Nephron (organoid): ENCODE measurements around the gene EML1.

Source experiments
- H3K27ac Mint-ChIP-seq, 3 experiments: 2 replicates each; pipeline ENCODE4 v1.8.0; 2020; ENCODE audit warnings: mixed read lengths in 3 of 3, mild to moderate bottlenecking in 2 of 3, moderate library complexity in 1 of 3
- H3K27me3 Mint-ChIP-seq: 2 replicates; pipeline ENCODE4 v1.8.0; 2021; ENCODE audit warnings: low read depth, mild to moderate bottlenecking, moderate library complexity, mixed read lengths
- H3K36me3 Mint-ChIP-seq: 2 replicates; pipeline ENCODE4 v1.8.0; 2020; ENCODE audit warnings: low read depth, mixed read lengths
- H3K4me1 Mint-ChIP-seq: 2 replicates; pipeline ENCODE4 v1.8.0; 2020; ENCODE audit warnings: mixed read lengths
- H3K4me3 Mint-ChIP-seq, 3 experiments: 2 replicates each; pipeline ENCODE4 v1.8.0; 2020; ENCODE audit warnings: mild to moderate bottlenecking in 3 of 3, mixed read lengths in 3 of 3, moderate library complexity in 2 of 3
- H3K9me3 Mint-ChIP-seq: 2 replicates; pipeline ENCODE4 v1.8.0; 2020; ENCODE audit warnings: mixed read lengths
- CTCF ChIP-seq, 3 experiments: fragments of 200-600 bp; sonication (generic); IDR thresholded peaks; one replicate each; pipeline ENCODE4 v1.5.0; 2021; ENCODE audit warnings: antibody characterized with exemption in 3 of 3; ENCODE audit not compliant: unreplicated experiment in 3 of 3

The EML1 gene

GRCh38 chr14:99755629-99756603, 37.3 kb upstream of the EML1 start:
- Mint-ChIP-seq H3K27me3 (peaks cover 31% of the 10 kb centered on the region), H3K4me3 (peak overlapping the region in 1 of 3 experiments; percentile 23), H3K9me3 (no peaks in the 10 kb centered on the region)

GRCh38 chr14:99756796-99757195, 36.4 kb upstream of the EML1 start:
- Mint-ChIP-seq H3K4me1 (peaks cover 67% of the 10 kb centered on the region), H3K9me3 (peaks cover 2% of the 10 kb centered on the region), H3K27ac (no peak overlapping the region), H3K4me3 (no peak overlapping the region), H3K27me3 (peaks cover 26% of the 10 kb centered on the region), H3K36me3 (no peaks in the 10 kb centered on the region)
- TF ChIP-seq CTCF (IDR thresholded peaks at IDR 0.05; ENCODE audit: unreplicated experiment in 3 of 3): no peak

More at GRCh38 chr14:99755629-99756603, 37.3 kb upstream of the EML1 start:
- Mint-ChIP-seq H3K4me1 (peaks cover 75% of the 10 kb centered on the region), H3K27ac (peak overlapping the region in 2 of 3 experiments; percentile 55 to 81), H3K36me3 (no peaks in the 10 kb centered on the region)
- no peak for TF ChIP-seq CTCF (IDR thresholded peaks at IDR 0.05; ENCODE audit: unreplicated experiment in 3 of 3)

GRCh38 chr14:99757331-99758070, 35.7 kb upstream of the EML1 start:
- no peak for TF ChIP-seq CTCF (IDR thresholded peaks at IDR 0.05; ENCODE audit: unreplicated experiment in 3 of 3)
- H3K36me3 Mint-ChIP-seq: no peaks in the 10 kb centered on the region
- H3K27me3 Mint-ChIP-seq: peaks cover 21% of the 10 kb centered on the region
- H3K4me3 Mint-ChIP-seq: no peak overlapping the region
- H3K9me3 Mint-ChIP-seq: peaks cover 2% of the 10 kb centered on the region
- H3K27ac Mint-ChIP-seq: peak overlapping the region in 2 of 3 experiments; percentile 83
- peaks cover 59% of the 10 kb centered on the region for H3K4me1 Mint-ChIP-seq

- H3K36me3 Mint-ChIP-seq: no peaks in the 10 kb centered on the region
- H3K9me3 Mint-ChIP-seq: peaks cover 5% of the 10 kb centered on the region
- peak overlapping the region in 1 of 3 experiments; percentile 35 for H3K4me3 Mint-ChIP-seq
- H3K27ac Mint-ChIP-seq: peak overlapping the region in 2 of 3 experiments; percentile 83
- peaks cover 53% of the 10 kb centered on the region for H3K4me1 Mint-ChIP-seq
- H3K27me3 Mint-ChIP-seq: peaks cover 24% of the 10 kb centered on the region
- TF ChIP-seq CTCF (IDR thresholded peaks at IDR 0.05; ENCODE audit: unreplicated experiment in 3 of 3): no peak
These were observed 34.9 kb upstream of the EML1 start for GRCh38 chr14:99758121-99758821.

GRCh38 chr14:99758872-99759545, 34.2 kb upstream of the EML1 start:
- H3K36me3 Mint-ChIP-seq: no peaks in the 10 kb centered on the region
- peaks cover 18% of the 10 kb centered on the region for H3K27me3 Mint-ChIP-seq
- no peak overlapping the region for H3K4me3 Mint-ChIP-seq
- H3K9me3 Mint-ChIP-seq: peaks cover 5% of the 10 kb centered on the region
- peak overlapping the region; percentile 59 to 83 (median 83) for H3K27ac Mint-ChIP-seq
- TF ChIP-seq CTCF (IDR thresholded peaks at IDR 0.05; ENCODE audit: unreplicated experiment in 3 of 3): no peak
- peaks cover 47% of the 10 kb centered on the region for H3K4me1 Mint-ChIP-seq
